ENCODE measurements around the gene CYREN.

DNA sequence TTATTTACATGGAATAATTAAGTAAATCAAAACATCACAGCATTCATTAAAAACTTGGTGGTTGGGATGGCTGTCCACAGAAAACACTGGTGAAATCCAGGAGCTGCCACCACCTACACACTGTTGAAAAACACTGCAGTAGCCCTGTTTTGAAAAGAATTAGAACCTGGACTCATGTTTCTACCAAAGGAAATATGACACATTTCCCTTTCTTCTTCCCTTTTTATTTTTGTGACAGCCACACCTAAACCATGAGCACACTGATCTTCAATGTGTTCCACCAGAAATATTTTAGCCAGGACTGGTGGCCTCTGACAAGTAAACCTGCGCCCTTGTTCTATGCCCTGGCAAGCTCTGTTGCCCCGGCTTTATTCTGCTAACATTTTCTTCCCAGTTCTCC lies 19.4 kb downstream of the CYREN start:
- TF ChIP-seq, protein P1, sequence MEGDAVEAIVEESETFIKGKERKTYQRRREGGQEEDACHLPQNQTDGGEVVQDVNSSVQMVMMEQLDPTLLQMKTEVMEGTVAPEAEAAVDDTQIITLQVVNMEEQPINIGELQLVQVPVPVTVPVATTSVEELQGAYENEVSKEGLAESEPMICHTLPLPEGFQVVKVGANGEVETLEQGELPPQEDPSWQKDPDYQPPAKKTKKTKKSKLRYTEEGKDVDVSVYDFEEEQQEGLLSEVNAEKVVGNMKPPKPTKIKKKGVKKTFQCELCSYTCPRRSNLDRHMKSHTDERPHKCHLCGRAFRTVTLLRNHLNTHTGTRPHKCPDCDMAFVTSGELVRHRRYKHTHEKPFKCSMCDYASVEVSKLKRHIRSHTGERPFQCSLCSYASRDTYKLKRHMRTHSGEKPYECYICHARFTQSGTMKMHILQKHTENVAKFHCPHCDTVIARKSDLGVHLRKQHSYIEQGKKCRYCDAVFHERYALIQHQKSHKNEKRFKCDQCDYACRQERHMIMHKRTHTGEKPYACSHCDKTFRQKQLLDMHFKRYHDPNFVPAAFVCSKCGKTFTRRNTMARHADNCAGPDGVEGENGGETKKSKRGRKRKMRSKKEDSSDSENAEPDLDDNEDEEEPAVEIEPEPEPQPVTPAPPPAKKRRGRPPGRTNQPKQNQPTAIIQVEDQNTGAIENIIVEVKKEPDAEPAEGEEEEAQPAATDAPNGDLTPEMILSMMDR (IDR thresholded peaks at IDR 0.05), result no peak
- no peak for TF ChIP-seq EZH2 (IDR thresholded peaks at IDR 0.05)
- TF ChIP-seq EZH2phosphoT487 (IDR thresholded peaks at IDR 0.05), result no peak

All from neural progenitor cell (in vitro differentiated cells).